ENCODE results near the gene RAB20.

GRCh38 chr13:110486061-110486715, 75.3 kb downstream of the RAB20 start:
- no peak for TF ChIP-seq CTCF (conservative IDR thresholded peaks at IDR 0.05; ENCODE audit: low read depth, low read length)
- no peak for TF ChIP-seq EZH2 (IDR thresholded peaks at IDR 0.05; ENCODE audit: borderline replicate concordance, low read depth, low read length, poor library complexity, severe bottlenecking)
